ENCODE results near the gene IDI1. TPM values are rescaled to one million over a fixed set of nuclear protein-coding genes. Genes with fewer than 3 reads are reported as not detected.
"Not testable (repeated sequence)": the region's sequence is repeated elsewhere in the genome, so short reads cannot be mapped to it uniquely, and the experiment has no call there.

IDI1 gene
- total and polyA plus RNA-seq, 11 donors: 9.1 to 44.8 (median 18.4) TPM

- DNase-seq: peak in 2 of 5 donors; percentile 38 to 44
- TF ChIP-seq, protein P1, sequence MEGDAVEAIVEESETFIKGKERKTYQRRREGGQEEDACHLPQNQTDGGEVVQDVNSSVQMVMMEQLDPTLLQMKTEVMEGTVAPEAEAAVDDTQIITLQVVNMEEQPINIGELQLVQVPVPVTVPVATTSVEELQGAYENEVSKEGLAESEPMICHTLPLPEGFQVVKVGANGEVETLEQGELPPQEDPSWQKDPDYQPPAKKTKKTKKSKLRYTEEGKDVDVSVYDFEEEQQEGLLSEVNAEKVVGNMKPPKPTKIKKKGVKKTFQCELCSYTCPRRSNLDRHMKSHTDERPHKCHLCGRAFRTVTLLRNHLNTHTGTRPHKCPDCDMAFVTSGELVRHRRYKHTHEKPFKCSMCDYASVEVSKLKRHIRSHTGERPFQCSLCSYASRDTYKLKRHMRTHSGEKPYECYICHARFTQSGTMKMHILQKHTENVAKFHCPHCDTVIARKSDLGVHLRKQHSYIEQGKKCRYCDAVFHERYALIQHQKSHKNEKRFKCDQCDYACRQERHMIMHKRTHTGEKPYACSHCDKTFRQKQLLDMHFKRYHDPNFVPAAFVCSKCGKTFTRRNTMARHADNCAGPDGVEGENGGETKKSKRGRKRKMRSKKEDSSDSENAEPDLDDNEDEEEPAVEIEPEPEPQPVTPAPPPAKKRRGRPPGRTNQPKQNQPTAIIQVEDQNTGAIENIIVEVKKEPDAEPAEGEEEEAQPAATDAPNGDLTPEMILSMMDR (IDR thresholded peaks at IDR 0.05): no peak
- TF ChIP-seq POLR2A (IDR thresholded peaks at IDR 0.05): peak in 1 of 2 donors; percentile 19
- Histone ChIP-seq H3K27me3 (no peaks in the 10 kb centered on the region), H3K36me3 (peaks cover 0 to 52% (median 44%) of the 10 kb centered on the region in 9 donors), H3K9me3 (no peaks in the 10 kb centered on the region), H3K4me3 (peak overlapping the region in 2 of 12 donors; percentile 9 to 47), H3K27ac (peak overlapping the region; percentile 10 to 94 (median 54)), H3K4me1 (peaks cover 6 to 43% (median 20%) of the 10 kb centered on the region in 12 donors)
- 60 to 65% (median 63%) methylated on average over 12 of the region's 12 CpGs for WGBS, 4 donors
- ATAC-seq: peak; percentile 38 to 81 (median 58)
- intact Hi-C loops (cut with DNase I): no loop called here
These were observed 5.4 kb downstream of the IDI1 start for GRCh38 chr10:1043532-1043995.

DNA sequence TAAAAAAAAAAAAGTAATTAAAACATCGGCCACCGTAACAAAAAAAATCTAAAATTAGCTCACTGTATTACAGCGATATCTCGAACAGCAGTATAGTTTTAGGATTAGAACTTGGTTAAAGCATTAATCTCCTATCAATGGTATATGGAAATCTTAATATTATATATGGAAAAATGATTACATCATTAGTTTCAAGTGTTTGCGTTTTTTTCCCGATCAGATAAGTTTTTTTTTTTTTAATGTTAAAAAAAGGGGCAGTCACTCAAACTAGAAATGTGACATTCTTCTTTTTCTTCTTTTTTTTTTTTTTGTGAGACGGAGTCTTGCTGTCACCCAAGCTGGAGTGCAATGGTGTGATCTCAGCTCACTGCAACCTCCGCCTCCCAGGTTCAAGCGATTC is 7.4 kb downstream of the IDI1 start:
- Histone ChIP-seq H3K4me3 (no peak overlapping the region), H3K27me3 (no peaks in the 10 kb centered on the region), H3K9me3 (no peaks in the 10 kb centered on the region), H3K36me3 (peaks cover 0 to 70% (median 61%) of the 10 kb centered on the region in 9 donors), H3K27ac (no peak overlapping the region), H3K4me1 (peaks cover 0 to 34% (median 16%) of the 10 kb centered on the region in 12 donors)
- intact Hi-C loops (cut with DNase I): no loop called here
- no peak for ATAC-seq
- WGBS, 4 donors: 92 to 96% (median 94%) methylated on average over 9 of the region's 9 CpGs
- no peak for TF ChIP-seq POLR2A (IDR thresholded peaks at IDR 0.05)
- no peak for DNase-seq

DNA sequence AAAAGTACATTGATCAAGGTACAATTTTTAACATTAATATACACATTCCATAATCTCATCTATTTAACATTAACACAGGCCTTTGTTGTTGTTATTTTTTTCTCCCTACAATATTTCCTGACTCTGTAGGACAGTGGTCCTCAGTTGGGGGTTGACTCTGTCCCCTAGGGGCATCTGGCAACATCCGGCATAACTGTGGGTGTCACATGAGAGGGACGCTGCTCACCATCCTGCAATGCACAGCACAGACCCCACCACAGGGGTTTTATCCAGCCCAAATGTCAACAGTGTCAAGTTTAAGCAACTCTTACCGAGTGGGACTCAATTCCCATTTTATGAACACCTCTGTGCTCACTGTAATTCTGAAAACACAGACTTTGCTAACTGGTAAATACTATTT is 8.8 kb downstream of the IDI1 start:
- intact Hi-C loops (cut with DNase I): no loop called here
- Histone ChIP-seq H3K36me3 (peaks cover 0 to 75% (median 61%) of the 10 kb centered on the region in 9 donors), H3K4me3 (no peak overlapping the region), H3K4me1 (peaks cover 0 to 27% (median 13%) of the 10 kb centered on the region in 12 donors), H3K27ac (no peak overlapping the region), H3K27me3 (no peaks in the 10 kb centered on the region), H3K9me3 (no peaks in the 10 kb centered on the region)
- TF ChIP-seq, protein P1 (IDR thresholded peaks at IDR 0.05): no peak
- TF ChIP-seq POLR2A (IDR thresholded peaks at IDR 0.05): no peak
- WGBS, 4 donors: 65 to 73% (median 71%) methylated on average over 3 of the region's 3 CpGs
- ATAC-seq (no peak), DNase-seq (no peak)

DNA sequence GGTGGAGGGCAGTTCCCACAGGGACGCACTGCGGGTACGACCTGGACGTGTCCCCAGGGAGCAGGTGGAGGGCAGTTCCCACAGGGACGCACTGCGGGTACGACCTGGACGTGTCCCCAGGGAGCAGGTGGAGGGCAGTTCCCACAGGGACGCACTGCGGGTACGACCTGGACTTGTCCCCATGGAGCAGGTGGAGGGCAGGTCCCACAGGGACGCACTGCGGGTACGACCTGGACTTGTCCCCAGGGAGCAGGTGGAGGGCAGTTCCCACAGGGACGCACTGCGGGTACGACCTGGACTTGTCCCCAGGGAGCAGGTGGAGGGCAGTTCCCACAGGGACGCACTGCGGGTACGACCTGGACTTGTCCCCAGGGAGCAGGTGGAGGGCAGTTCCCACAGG is 10.2 kb downstream of the IDI1 start:
- peaks cover 0 to 13% (median 4%) of the 10 kb centered on the region in 12 donors for H3K4me1 ChIP-seq
- ATAC-seq; H3K27ac ChIP-seq; DNase-seq; H3K4me3 ChIP-seq; intact Hi-C loops (cut with DNase I); H3K9me3 ChIP-seq; H3K27me3 ChIP-seq: not testable (repeated sequence)
- WGBS, 4 donors: 88 to 95% (median 94%) methylated on average over 3 to 15 of the region's 20 CpGs
- peaks cover 0 to 71% (median 61%) of the 10 kb centered on the region in 9 donors for H3K36me3 ChIP-seq

DNA sequence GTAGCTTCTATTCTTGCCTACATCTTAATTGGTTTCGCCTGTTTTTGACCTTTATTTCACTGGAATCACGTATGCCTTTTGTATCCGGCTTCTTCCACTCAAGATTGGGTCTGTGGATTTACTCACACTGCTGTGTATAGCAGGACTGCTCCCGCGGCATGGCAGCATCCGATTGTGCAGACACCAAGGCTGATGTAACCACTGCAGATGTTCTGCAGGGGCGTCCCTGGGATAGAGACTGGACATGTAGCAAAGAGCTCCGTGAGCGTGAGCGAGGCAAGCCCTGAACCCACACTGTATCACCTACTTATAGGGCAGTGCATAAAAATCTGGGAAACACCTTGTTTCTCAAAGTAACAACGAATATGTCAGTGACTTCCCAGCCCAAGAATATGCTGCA is 11.8 kb downstream of the IDI1 start:
- TF ChIP-seq, protein P1 (IDR thresholded peaks at IDR 0.05): no peak
- ATAC-seq (no peak), DNase-seq (no peak)
- H3K36me3 ChIP-seq: peaks cover 0 to 54% (median 46%) of the 10 kb centered on the region in 9 donors
- intact Hi-C loops (cut with DNase I): no loop called here
- H3K4me3 ChIP-seq: no peak overlapping the region
- WGBS, 4 donors: 91 to 93% (median 92%) methylated on average over 11 of the region's 11 CpGs
- no peaks in the 10 kb centered on the region for H3K9me3 ChIP-seq
- H3K27ac ChIP-seq: no peak overlapping the region
- peaks cover 0 to 11% (median 0%) of the 10 kb centered on the region in 12 donors for H3K4me1 ChIP-seq
- no peaks in the 10 kb centered on the region for H3K27me3 ChIP-seq
